HepG2 (cell line): ENCODE measurements around the gene TH. TPM values are rescaled to one million over a fixed set of nuclear protein-coding genes. Genes with fewer than 3 reads are reported as not detected.
A peak's percentile ranks its signal among the peaks of the same experiment; 100 is the strongest.

Experiments
- IKZF1 ChIP-seq: fragments of 450-650 bp; IDR thresholded peaks from 2 replicates; pipeline ENCODE4 v1.7.1; 2016
- KDM5A ChIP-seq: fragments of 200-600 bp; sonication (generic); IDR thresholded peaks from 2 replicates; pipeline ENCODE4 v1.7.0; 2018; ENCODE audit warnings: antibody characterized with exemption, mild to moderate bottlenecking, low read length, borderline replicate concordance
- MLLT10 ChIP-seq: sonication (generic); formaldehyde crosslinking; IDR thresholded peaks from 2 replicates; pipeline ENCODE4 v1.4.0; 2020; ENCODE audit warnings: missing genetic modification reagents
- REPIN1 ChIP-seq: sonication (generic); formaldehyde crosslinking; IDR thresholded peaks from 2 replicates; pipeline ENCODE4 v1.8.0; 2022; ENCODE audit warnings: missing genetic modification reagents, low read depth, mild to moderate bottlenecking, borderline replicate concordance
- ZBTB25 ChIP-seq: IDR thresholded peaks from 2 replicates; pipeline ENCODE4 v1.6.1; 2018; ENCODE audit warnings: missing genetic modification reagents
- ZMYM4 ChIP-seq: sonication (generic); formaldehyde crosslinking; IDR thresholded peaks from 2 replicates; pipeline ENCODE4 v1.8.1; 2023; ENCODE audit warnings: mild to moderate bottlenecking, missing genetic modification reagents
- ZNF138 ChIP-seq: sonication (generic); formaldehyde crosslinking; IDR thresholded peaks from 2 replicates; pipeline ENCODE4 v1.5.0; 2020; ENCODE audit warnings: mild to moderate bottlenecking, low read depth, missing genetic modification reagents
- ZNF24 ChIP-seq: fragments of 450-650 bp; IDR thresholded peaks from 2 replicates; pipeline ENCODE4 v1.6.1; 2017; ENCODE audit warnings: antibody characterized with exemption, mild to moderate bottlenecking
- ZNF34 ChIP-seq: sonication (generic); formaldehyde crosslinking; IDR thresholded peaks from 2 replicates; pipeline ENCODE4 v1.4.0; 2020; ENCODE audit warnings: mild to moderate bottlenecking, missing genetic modification reagents, borderline replicate concordance
- ZNF616 ChIP-seq: sonication (generic); formaldehyde crosslinking; IDR thresholded peaks from 2 replicates; pipeline ENCODE4 v1.5.0; 2020; ENCODE audit warnings: low read depth, mild to moderate bottlenecking, missing genetic modification reagents
- ZSCAN9 ChIP-seq: IDR thresholded peaks from 2 replicates; pipeline ENCODE4 v1.6.1; 2016; ENCODE audit warnings: borderline replicate concordance
- polyA plus RNA-seq, 8 experiments: library from polyadenylated mRNA; depleted of rRNA in 3 of 8; stranded (reverse) in 7 of 8; unstranded in 1 of 8; fragments of >200 nt; fragmentation: Illumina TruSeq in 4 of 8; extraction: Trizol in 4 of 8; gene quantifications; 2 replicates each; pipeline versions ENCODE4 v1.2.1 to v1.2.3, GENCODE V29; 2011 to 2016; ENCODE audit warnings: low read depth in 4 of 8, missing spikeins in 1 of 8, mixed read lengths in 1 of 8; ENCODE audit not compliant: insufficient read depth in 1 of 8
- total RNA-seq, 5 experiments: library from RNA; depleted of rRNA; stranded (reverse); fragments of >200 nt; fragmentation: Illumina TruSeq; extraction: Trizol; gene quantifications; 2 replicates each; pipeline ENCODE4 v1.2.3, GENCODE V29; 2016; ENCODE audit warnings: low read depth in 1 of 5
- TF ChIP-seq, protein P1 (sequence below): sonication (generic); formaldehyde crosslinking; IDR thresholded peaks from 2 replicates; pipeline ENCODE4 v1.4.0; 2020; ENCODE audit warnings: missing genetic modification reagents
- TF ChIP-seq, protein P2 (sequence below): sonication (generic); formaldehyde crosslinking; IDR thresholded peaks from 2 replicates; pipeline ENCODE4 v1.4.0; 2020; ENCODE audit warnings: missing genetic modification reagents
- TF ChIP-seq, protein P3 (sequence below): sonication (generic); formaldehyde crosslinking; IDR thresholded peaks from one replicate; pipeline ENCODE4 v1.5.1; 2020; ENCODE audit warnings: mild to moderate bottlenecking, missing genetic modification reagents; ENCODE audit errors: not compliant biosample characterization

Gene TH
- total and polyA plus RNA-seq, 2 of the 13 experiments (the other 11 are each of a cell fraction or from before 2014, with no cell fraction given) = 0.36 TPM; not detected in 1

- TF ChIP-seq ZSCAN9 (CRISPR knock-in tag) = peak; percentile 75; the same call in 1 of the 2 replicates
- TF ChIP-seq, protein P1, sequence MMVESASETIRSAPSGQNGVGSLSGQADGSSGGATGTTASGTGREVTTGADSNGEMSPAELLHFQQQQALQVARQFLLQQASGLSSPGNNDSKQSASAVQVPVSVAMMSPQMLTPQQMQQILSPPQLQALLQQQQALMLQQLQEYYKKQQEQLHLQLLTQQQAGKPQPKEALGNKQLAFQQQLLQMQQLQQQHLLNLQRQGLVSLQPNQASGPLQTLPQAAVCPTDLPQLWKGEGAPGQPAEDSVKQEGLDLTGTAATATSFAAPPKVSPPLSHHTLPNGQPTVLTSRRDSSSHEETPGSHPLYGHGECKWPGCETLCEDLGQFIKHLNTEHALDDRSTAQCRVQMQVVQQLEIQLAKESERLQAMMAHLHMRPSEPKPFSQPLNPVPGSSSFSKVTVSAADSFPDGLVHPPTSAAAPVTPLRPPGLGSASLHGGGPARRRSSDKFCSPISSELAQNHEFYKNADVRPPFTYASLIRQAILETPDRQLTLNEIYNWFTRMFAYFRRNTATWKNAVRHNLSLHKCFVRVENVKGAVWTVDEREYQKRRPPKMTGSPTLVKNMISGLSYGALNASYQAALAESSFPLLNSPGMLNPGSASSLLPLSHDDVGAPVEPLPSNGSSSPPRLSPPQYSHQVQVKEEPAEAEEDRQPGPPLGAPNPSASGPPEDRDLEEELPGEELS = peak; percentile 96
- TF ChIP-seq ZMYM4 (CRISPR knock-in tag) = peak; percentile 71
- peak; percentile 94 for TF ChIP-seq REPIN1
- TF ChIP-seq ZNF138 (CRISPR knock-in tag) = 0 out of 2 replicates have a peak, but pooled peaks have one; percentile 23
- TF ChIP-seq, protein P2, sequence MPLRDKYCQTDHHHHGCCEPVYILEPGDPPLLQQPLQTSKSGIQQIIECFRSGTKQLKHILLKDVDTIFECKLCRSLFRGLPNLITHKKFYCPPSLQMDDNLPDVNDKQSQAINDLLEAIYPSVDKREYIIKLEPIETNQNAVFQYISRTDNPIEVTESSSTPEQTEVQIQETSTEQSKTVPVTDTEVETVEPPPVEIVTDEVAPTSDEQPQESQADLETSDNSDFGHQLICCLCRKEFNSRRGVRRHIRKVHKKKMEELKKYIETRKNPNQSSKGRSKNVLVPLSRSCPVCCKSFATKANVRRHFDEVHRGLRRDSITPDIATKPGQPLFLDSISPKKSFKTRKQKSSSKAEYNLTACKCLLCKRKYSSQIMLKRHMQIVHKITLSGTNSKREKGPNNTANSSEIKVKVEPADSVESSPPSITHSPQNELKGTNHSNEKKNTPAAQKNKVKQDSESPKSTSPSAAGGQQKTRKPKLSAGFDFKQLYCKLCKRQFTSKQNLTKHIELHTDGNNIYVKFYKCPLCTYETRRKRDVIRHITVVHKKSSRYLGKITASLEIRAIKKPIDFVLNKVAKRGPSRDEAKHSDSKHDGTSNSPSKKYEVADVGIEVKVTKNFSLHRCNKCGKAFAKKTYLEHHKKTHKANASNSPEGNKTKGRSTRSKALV (CRISPR knock-in tag) = peak; percentile 67; the same call in 1 of the 2 replicates
- TF ChIP-seq, protein P3, sequence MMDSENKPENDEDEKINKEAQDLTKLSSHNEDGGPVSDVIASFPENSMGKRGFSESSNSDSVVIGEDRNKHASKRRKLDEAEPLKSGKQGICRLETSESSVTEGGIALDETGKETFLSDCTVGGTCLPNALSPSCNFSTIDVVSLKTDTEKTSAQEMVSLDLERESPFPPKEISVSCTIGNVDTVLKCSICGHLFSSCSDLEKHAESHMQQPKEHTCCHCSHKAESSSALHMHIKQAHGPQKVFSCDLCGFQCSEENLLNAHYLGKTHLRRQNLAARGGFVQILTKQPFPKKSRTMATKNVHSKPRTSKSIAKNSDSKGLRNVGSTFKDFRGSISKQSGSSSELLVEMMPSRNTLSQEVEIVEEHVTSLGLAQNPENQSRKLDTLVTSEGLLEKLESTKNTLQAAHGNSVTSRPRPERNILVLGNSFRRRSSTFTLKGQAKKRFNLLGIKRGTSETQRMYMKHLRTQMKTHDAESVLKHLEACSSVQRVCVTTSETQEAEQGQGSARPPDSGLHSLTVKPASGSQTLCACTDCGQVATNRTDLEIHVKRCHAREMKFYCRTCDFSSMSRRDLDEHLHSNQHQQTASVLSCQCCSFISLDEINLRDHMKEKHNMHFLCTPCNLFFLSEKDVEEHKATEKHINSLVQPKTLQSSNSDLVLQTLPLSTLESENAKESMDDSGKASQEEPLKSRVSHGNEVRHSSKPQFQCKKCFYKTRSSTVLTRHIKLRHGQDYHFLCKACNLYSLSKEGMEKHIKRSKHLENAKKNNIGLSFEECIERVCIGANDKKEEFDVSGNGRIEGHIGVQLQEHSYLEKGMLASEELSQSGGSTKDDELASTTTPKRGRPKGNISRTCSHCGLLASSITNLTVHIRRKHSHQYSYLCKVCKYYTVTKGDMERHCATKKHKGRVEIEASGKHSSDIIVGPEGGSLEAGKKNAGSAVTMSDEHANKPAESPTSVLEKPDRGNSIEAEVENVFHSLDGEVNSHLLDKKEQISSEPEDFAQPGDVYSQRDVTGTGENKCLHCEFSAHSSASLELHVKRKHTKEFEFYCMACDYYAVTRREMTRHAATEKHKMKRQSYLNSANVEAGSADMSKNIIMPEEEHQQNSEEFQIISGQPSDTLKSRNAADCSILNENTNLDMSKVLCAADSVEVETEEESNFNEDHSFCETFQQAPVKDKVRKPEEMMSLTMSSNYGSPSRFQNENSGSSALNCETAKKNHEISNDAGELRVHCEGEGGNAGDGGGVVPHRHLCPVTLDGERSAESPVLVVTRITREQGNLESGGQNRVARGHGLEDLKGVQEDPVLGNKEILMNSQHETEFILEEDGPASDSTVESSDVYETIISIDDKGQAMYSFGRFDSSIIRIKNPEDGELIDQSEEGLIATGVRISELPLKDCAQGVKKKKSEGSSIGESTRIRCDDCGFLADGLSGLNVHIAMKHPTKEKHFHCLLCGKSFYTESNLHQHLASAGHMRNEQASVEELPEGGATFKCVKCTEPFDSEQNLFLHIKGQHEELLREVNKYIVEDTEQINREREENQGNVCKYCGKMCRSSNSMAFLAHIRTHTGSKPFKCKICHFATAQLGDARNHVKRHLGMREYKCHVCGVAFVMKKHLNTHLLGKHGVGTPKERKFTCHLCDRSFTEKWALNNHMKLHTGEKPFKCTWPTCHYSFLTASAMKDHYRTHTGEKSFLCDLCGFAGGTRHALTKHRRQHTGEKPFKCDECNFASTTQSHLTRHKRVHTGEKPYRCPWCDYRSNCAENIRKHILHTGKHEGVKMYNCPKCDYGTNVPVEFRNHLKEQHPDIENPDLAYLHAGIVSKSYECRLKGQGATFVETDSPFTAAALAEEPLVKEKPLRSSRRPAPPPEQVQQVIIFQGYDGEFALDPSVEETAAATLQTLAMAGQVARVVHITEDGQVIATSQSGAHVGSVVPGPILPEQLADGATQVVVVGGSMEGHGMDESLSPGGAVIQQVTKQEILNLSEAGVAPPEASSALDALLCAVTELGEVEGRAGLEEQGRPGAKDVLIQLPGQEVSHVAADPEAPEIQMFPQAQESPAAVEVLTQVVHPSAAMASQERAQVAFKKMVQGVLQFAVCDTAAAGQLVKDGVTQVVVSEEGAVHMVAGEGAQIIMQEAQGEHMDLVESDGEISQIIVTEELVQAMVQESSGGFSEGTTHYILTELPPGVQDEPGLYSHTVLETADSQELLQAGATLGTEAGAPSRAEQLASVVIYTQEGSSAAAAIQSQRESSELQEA (CRISPR knock-in tag) = no peak
- no peak for TF ChIP-seq ZNF616
- no peak for TF ChIP-seq ZNF34 (CRISPR knock-in tag)
- no peak for TF ChIP-seq KDM5A
- no peak for TF ChIP-seq ZNF24
- TF ChIP-seq IKZF1 = no peak
- TF ChIP-seq ZBTB25 = peak; percentile 88
- TF ChIP-seq MLLT10 (CRISPR knock-in tag) = no peak
Observed at GRCh38 chr11:2211113-2211971, 39.7 kb upstream of the TH start (continued).
